Activated CD8-positive, alpha-beta T cell treated with anti-CD3 and anti-CD28 coated beads for 36 hours (primary cell): ENCODE data around the gene VIPR2. TPM values are rescaled to one million over a fixed set of nuclear protein-coding genes. Genes with fewer than 3 reads are reported as not detected.

Experiments used
- ATAC-seq: fragments of 200-7000 bp; cut with Tn5 transposase; one replicate; pipeline ENCODE4 v1.10.0; 2021; ENCODE audit warnings: mild to moderate bottlenecking, moderate library complexity
- CTCF ChIA-PET: fragments of 350-600 bp; sonication (Branson Sonifier 250); formaldehyde crosslinking; loops from one replicate; lab custom pipeline; 2021; ENCODE audit warnings: antibody characterized with exemption; lab: Charles Lee
- POLR2A ChIA-PET: fragments of 350-600 bp; sonication (Branson Sonifier 250); formaldehyde crosslinking; loops from one replicate; lab custom pipeline; 2021; ENCODE audit warnings: antibody characterized with exemption; lab: Charles Lee
- DNase-seq: peaks from one replicate; pipeline ENCODE4 v3.0.0-alpha.2; 2020
- H3K27ac Mint-ChIP-seq: one replicate; pipeline ENCODE4 v1.8.0; 2021; ENCODE audit warnings: mild to moderate bottlenecking, mixed read lengths
- H3K27me3 Mint-ChIP-seq: one replicate; pipeline ENCODE4 v1.8.0; 2021; ENCODE audit warnings: mixed read lengths
- H3K36me3 Mint-ChIP-seq: one replicate; pipeline ENCODE4 v1.8.0; 2021; ENCODE audit warnings: low read depth, mixed read lengths
- H3K4me1 Mint-ChIP-seq: one replicate; pipeline ENCODE4 v1.8.0; 2021; ENCODE audit warnings: low read depth, mixed read lengths
- H3K4me3 Mint-ChIP-seq: one replicate; pipeline ENCODE4 v1.8.0; 2021; ENCODE audit warnings: mild to moderate bottlenecking, moderate library complexity, mixed read lengths
- H3K9me3 Mint-ChIP-seq: one replicate; pipeline ENCODE4 v1.8.0; 2021; ENCODE audit warnings: mixed read lengths
- CTCF ChIP-seq: fragments of 200-600 bp; IDR thresholded peaks from one replicate; pipeline ENCODE4 v1.8.0; 2022; ENCODE audit warnings: antibody characterized with exemption, mild to moderate bottlenecking
- intact Hi-C: fragments of 100-400 bp; cut with micrococcal nuclease; formaldehyde crosslinking; loops from one replicate; pipeline ENCODE4 v1.10.0; 2022
- total RNA-seq, 2 experiments: library from RNA; stranded (reverse); gene quantifications; one replicate each; pipeline ENCODE4 v1.2.3, GENCODE V29; 2021

VIPR2 gene
- total RNA-seq, 2 experiments from 2014 or later = 0.09 TPM; not detected in 1

- TF ChIP-seq CTCF = no peak
- POLR2A ChIA-PET = no interaction called here
- no peak overlapping the region for H3K27ac Mint-ChIP-seq
- ATAC-seq = no peak
- intact Hi-C loops = no loop called here
- H3K36me3 Mint-ChIP-seq = no peaks in the 10 kb centered on the region
- H3K27me3 Mint-ChIP-seq = peaks cover 5% of the 10 kb centered on the region
- no peaks in the 10 kb centered on the region for H3K9me3 Mint-ChIP-seq
- no peak for DNase-seq
- no peak overlapping the region for H3K4me3 Mint-ChIP-seq
- CTCF ChIA-PET = no interaction called here
- H3K4me1 Mint-ChIP-seq = no peaks in the 10 kb centered on the region
Measured at GRCh38 chr7:159040146-159040545, 104.5 kb downstream of the VIPR2 start.

GRCh38 chr7:159039716-159040115 is 105.0 kb downstream of the VIPR2 start:
- Mint-ChIP-seq H3K36me3 (no peaks in the 10 kb centered on the region), H3K4me1 (no peaks in the 10 kb centered on the region), H3K4me3 (no peak overlapping the region), H3K27ac (no peak overlapping the region), H3K9me3 (no peaks in the 10 kb centered on the region), H3K27me3 (peaks cover 5% of the 10 kb centered on the region)
- ChIA-PET CTCF (no interaction called here), POLR2A (interaction anchor here (0.6 kb wide), 1 partner anchor 47 kb away, joined by 3 read pairs; no protein-coding TSS in a partner anchor)
- no peak for DNase-seq
- no peak for TF ChIP-seq CTCF
- no peak for ATAC-seq
- intact Hi-C loops = no loop called here

GRCh38 chr7:159038066-159038465 is 106.6 kb downstream of the VIPR2 start:
- Mint-ChIP-seq H3K27ac (no peak overlapping the region), H3K9me3 (no peaks in the 10 kb centered on the region), H3K36me3 (no peaks in the 10 kb centered on the region), H3K27me3 (peaks cover 5% of the 10 kb centered on the region), H3K4me3 (no peak overlapping the region), H3K4me1 (no peaks in the 10 kb centered on the region)
- POLR2A ChIA-PET = no interaction called here
- ATAC-seq = no peak
- CTCF ChIA-PET = no interaction called here
- DNase-seq = no peak
- TF ChIP-seq CTCF = no peak
- intact Hi-C loops = no loop called here

GRCh38 chr7:159036916-159037605 is 107.6 kb downstream of the VIPR2 start:
- TF ChIP-seq CTCF = no peak
- DNase-seq = no peak

GRCh38 chr7:159035571-159036073 is 109.0 kb downstream of the VIPR2 start:
- peaks cover 9% of the 10 kb centered on the region for H3K27me3 Mint-ChIP-seq
- peaks cover 2% of the 10 kb centered on the region for H3K4me1 Mint-ChIP-seq
- no peaks in the 10 kb centered on the region for H3K36me3 Mint-ChIP-seq
- no peaks in the 10 kb centered on the region for H3K9me3 Mint-ChIP-seq
- ATAC-seq = no peak
- POLR2A ChIA-PET = no interaction called here
- intact Hi-C loops = no loop called here
- H3K27ac Mint-ChIP-seq = no peak overlapping the region
- no peak for DNase-seq
- TF ChIP-seq CTCF = no peak
- CTCF ChIA-PET = no interaction called here
- no peak overlapping the region for H3K4me3 Mint-ChIP-seq

More at GRCh38 chr7:159036916-159037605, 107.6 kb downstream of the VIPR2 start:
- no peak overlapping the region for H3K27ac Mint-ChIP-seq
- ChIA-PET POLR2A (no interaction called here), CTCF (no interaction called here)
- H3K36me3 Mint-ChIP-seq = no peaks in the 10 kb centered on the region
- no peaks in the 10 kb centered on the region for H3K4me1 Mint-ChIP-seq
- intact Hi-C loops = no loop called here
- no peaks in the 10 kb centered on the region for H3K9me3 Mint-ChIP-seq
- H3K27me3 Mint-ChIP-seq = peaks cover under 1% of the 10 kb centered on the region
- no peak overlapping the region for H3K4me3 Mint-ChIP-seq
- ATAC-seq = no peak
